T-helper 1 cell treated with Interleukin-12 subunit alpha and Interleukin-12 subunit beta and Interleukin-4 antibody, amounts not matched to agents 30 ng/mL and 1 ng/mL, for 36 hours (primary cell): ENCODE measurements around the gene TM9SF4. TPM values are rescaled to one million over a fixed set of nuclear protein-coding genes. Genes with fewer than 3 reads are reported as not detected.

Experiments
- intact Hi-C: fragments of 100-400 bp; cut with micrococcal nuclease; formaldehyde crosslinking; loops from one replicate; pipeline ENCODE4 v1.15.1; 2024
- total RNA-seq: library from RNA; stranded (reverse); gene quantifications from 2 replicates; pipeline ENCODE4 v1.2.3, GENCODE V29; 2022

Gene TM9SF4
- total RNA-seq, 1 donor from 2014 or later, result 44.4 TPM

- intact Hi-C loops, result loop anchor here (1.0 to 10.0 kb wide), 8 partner anchors 42 to 538 kb away; partner anchors contain the start of genes ASXL1, COMMD7, PDRG1 and TM9SF4
Measured at GRCh38 chr20:32206760-32207625, 97.5 kb downstream of the TM9SF4 start.

- intact Hi-C loops, result loop anchor here (1.0 to 10.0 kb wide), 8 partner anchors 41 to 537 kb away; partner anchors contain the start of genes ASXL1, COMMD7, PDRG1 and TM9SF4
Measured at GRCh38 chr20:32207626-32208498, 98.3 kb downstream of the TM9SF4 start, which contains the start of the genes PLAGL2 and POFUT1. PLAGL2 (minus strand) TSS chr20:32207743; CDS start chr20:32202178, 5,565 bp downstream. POFUT1 (plus strand) TSS chr20:32207880; CDS start chr20:32207942, 62 bp downstream.

GRCh38 chr20:32208499-32209154 lies 99.1 kb downstream of the TM9SF4 start:
- intact Hi-C loops, result loop anchor here (5.0 to 10.0 kb wide), 2 partner anchors 256 to 536 kb away; partner anchors contain the start of genes COMMD7 and PDRG1

GRCh38 chr20:32209850-32210605 lies 100.5 kb downstream of the TM9SF4 start:
- intact Hi-C loops, result loop anchor here (5.0 to 10.0 kb wide), 2 partner anchors 258 to 535 kb away; partner anchors contain the start of genes COMMD7 and PDRG1

- intact Hi-C loops, result no loop called here
Measured at GRCh38 chr20:32213870-32214269, 104.4 kb downstream of the TM9SF4 start.

- intact Hi-C loops, result no loop called here
Measured at GRCh38 chr20:32215147-32215546, 105.6 kb downstream of the TM9SF4 start.

GRCh38 chr20:32215729-32216128 lies 106.2 kb downstream of the TM9SF4 start:
- intact Hi-C loops, result no loop called here

GRCh38 chr20:32216179-32217142 lies 106.9 kb downstream of the TM9SF4 start:
- intact Hi-C loops, result no loop called here

Other genes with a start within 250 kb of the TM9SF4 start
- gene DUSP15, start 239.2 kb upstream of the TM9SF4 start, total RNA-seq, result not detected in 2 replicates
- gene TTLL9, start 239.1 kb upstream of the TM9SF4 start, total RNA-seq, result not detected in 2 replicates
- 12.7 and 13.0 TPM in 2 replicates for gene PDRG1, start 157.7 kb upstream of the TM9SF4 start, total RNA-seq
- not detected in 2 replicates for gene XKR7, start 141.6 kb upstream of the TM9SF4 start, total RNA-seq
- gene CCM2L, start 99.3 kb upstream of the TM9SF4 start, total RNA-seq, result not detected in 2 replicates
- 1.5 and 1.8 TPM in 2 replicates for gene HCK, start 57.5 kb upstream of the TM9SF4 start, total RNA-seq
- 35.0 and 35.5 TPM in 2 replicates for gene PLAGL2, start 98.0 kb downstream of the TM9SF4 start, total RNA-seq
- gene POFUT1, start 98.2 kb downstream of the TM9SF4 start, total RNA-seq, result 28.0 and 33.7 TPM in 2 replicates
- gene KIF3B, start 167.9 kb downstream of the TM9SF4 start, total RNA-seq, result 25.4 and 26.9 TPM in 2 replicates
- 121 and 133 TPM in 2 replicates for gene ASXL1, start 248.6 kb downstream of the TM9SF4 start, total RNA-seq